Midbrain (tissue), 1 donor: ENCODE measurements around the gene PLEKHA6.

ENCODE experiments used
- DNase-seq: peaks from one replicate; lab custom pipeline; 2025; lab: John Stamatoyannopoulos, UW

Gene PLEKHA6

DNA sequence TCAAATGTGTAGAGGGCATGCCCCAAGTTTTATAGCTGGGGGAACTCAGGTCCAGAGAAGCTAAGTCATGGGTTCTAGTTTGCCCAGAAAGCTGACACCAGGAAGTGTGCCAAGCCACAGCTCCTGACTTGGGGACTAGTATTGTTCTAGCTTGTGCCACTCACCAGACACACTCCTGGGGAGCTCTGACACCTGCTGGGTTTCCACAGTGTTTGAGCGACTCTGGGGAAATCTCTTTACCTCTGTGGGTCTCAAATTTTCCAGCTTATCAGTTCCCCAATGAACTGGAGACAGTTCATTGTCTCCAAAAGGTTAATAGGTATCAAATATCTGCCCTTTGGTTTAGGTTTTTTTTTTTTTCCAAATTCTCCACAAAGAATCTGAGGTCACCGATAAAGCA, 167.7 kb downstream of the PLEKHA6 start:
- no peak for DNase-seq

DNA sequence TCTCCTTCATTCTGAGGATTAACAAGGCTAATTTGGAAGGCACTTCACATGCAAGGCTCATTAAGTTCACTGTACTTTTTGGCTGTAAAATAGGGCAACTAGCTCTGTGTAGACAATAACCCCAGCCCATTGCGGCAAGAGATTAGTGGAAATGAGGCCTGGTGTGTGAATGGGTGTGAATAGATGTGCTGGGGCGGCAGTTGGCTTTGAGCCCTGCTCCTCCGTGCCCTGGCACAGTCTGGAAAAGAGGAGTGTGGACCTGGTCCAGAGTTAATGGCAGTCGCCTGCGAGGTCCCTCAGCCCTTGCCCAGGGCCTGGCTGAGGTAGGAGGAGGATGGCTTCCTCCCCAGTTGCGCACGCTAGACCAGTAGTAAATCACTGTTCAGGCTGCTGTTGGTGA, 168.3 kb downstream of the PLEKHA6 start:
- DNase-seq: peak; percentile 66

DNA sequence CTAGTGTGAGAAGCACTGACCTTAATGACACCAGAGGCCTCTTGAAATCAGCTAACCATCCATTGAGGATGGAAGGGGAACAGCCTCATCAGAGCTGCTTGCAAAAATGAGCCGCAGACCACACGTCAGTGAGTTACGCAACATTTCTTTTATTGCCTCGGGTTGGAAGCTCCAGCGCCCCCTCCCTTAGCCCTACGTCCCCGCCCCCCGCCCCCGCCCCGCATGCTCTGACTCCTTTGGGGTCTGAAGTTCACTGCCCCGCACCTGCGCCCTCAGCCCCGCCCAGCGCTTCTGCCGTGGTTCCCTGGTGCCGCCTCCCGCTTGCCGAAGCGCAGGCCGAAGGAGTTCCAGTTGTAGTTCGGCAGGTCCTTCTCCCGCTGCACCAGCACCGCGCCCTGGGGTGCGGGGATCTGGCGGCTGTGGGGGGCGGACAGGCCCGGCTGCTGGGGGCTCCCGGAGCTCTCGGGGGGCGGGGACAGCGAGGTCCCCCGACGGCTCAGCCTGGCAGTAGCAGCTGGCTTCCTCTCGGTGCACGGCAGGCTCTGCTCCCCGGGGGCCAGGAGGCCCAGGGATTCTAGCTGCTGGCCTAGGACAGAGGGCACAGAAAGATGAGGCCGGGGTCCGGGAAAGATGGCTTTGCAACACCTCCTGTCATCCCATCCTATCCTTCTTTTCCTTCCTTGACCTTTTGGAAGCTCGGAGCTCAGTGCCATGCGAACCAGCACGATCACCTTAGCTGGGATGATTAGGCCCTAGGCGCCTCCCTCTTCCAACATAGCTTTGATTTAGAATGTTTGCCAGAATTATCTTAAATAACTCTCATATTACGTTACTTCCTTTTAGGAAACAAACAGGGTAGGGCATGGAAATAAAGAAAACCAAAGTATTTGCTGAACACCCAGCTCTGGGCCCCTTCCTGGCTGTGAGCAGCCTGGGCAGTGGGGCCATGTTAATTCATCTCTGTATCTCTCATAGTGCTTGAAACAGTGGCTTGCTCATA, 169.2 kb downstream of the PLEKHA6 start:
- no peak for DNase-seq

DNA sequence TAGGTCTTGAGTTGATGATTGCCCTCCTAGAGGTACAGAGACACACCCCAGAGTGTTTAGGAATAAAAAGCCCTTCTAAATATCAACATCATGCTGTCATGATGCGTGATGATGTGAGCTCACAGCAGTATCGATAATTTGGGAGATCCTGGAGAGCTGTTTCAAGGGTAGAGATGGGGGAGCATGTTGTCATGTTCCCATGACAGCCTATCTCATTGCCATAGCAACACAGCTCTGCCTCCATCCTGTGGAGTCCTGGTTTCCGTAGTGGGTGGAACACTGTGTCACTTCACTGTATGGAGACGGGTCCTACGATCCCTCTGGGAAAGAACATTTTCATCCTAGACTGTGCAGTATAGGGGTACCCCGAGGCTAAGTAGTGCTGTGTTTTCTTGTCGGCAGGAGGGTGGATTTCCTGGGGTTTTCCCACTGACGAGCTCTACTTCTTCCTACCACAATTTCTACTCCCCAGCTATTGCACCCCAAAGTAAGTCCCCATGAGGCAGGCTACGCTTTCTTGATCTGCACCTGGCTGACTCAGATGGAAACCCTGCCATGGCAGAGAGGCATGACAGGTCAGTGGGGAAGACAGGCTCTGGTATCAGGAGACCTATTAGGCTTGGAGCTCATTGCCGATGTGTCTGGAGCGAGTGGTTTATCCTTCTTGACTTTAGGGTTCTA, 170.6 kb downstream of the PLEKHA6 start:
- DNase-seq: no peak

DNA sequence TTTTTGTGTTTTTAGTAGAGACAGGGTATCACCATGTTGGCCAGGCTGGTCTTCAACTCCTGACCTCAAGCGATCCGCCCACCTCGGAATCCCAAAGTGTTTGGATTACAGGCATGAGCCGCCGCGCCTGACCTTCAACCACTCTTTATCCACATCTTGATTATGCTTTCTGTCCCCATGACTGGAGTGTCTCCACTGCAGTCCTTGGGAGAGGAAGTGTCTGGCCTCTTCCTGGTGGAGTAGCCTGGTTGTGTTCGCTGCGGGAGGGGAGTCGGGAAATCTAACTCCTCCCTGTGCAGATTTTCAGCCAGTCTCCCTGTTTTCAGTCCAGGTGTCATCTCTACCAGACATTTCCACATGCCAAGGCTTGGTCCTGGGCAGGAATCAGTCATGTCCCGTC, 173.1 kb downstream of the PLEKHA6 start:
- no peak for DNase-seq

DNA sequence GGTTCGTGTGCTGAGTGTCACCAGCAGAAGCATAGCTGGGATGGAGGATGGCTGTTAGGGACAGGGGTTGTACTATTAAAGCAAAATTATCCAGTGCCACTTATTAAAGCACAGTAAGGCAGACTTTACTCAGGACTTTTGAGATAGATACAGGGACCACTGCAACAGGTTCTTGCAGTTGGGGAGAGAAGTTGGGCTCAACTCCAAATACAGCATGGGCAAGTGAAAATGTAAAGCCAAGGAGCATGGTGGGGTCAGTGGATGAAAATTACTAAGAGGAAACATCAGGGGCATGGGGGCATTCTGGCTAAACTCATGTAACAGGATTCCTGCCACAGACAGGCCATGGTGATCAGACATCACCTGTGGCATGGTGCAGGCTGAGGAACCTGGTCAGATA, 178.6 kb downstream of the PLEKHA6 start:
- no peak for DNase-seq

DNA sequence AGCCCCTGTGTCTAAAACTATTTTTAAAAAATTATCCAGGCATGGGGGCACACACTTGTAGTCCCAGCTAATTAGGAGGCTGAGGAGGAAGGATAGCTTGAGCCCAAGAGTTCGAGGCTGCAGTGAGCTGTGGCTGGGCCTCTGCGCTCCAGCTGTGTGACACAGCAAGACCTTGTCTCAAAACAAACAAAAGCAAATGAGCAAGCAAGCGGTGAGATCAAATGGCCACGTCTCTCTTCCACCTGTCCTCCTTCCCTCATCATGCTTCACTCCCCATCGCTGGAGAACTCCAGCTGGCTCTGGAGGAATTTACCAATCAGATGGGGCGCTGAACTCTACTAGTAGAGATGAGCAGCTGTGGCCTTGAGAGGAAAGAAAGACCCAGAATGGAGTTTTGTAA, 179.6 kb downstream of the PLEKHA6 start:
- DNase-seq: no peak

DNA sequence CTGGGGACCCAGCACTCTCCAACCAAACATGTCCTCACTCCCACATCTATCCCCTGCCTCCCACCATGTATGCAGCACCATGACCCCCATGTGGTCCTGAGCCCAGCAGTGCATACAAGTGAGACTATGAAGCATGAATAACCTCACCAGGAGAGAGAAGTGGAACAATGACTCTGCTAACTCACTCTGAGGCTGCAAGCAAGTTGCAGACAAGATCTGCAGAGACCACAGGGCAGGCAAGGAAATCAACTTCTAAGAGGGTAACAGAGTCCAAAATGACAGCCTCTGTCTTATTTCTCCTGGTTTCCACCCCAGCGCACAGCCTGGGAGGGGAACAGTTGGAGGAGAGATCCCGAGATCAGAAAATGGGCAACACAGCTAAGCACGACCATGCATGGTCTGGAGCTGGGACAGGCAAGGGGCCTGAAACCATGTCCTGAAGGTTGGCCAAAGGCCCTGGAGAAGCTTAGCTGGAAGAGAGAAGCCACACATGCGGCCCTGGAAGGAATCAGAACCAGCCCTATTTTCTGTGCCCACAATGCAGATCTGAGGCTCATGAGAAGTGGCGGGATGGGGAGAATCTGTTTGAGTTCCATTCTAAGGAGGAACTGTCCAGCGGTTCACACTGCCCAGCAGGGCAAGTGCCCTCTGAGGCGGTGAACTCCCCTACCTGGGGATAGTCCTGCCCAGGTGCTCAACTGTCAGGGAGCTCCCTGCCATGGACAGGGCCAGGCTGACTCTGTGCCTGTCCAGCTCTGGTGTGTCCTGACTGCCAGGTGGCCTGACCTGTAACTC, 181.0 kb downstream of the PLEKHA6 start:
- no peak for DNase-seq

DNA sequence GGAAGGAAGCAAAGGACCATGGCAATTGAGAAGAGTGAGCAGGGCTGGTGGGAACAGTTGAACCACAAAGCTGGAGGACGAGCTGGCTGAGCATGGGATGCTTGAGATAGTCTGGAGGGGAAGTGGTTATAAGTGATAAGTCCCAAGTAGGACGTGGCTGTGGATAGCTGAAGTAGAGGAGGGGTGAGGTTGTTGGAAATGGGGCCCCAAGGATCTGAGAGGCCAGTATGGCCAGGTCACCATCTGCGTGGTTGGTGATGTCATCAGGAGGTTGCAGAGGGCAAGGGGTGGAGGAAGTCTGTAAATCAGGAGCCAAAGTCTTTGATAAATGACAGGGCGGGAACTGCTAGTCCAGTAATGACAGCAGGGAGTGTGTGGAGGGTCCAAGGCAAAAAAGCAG, 182.6 kb downstream of the PLEKHA6 start:
- DNase-seq: no peak

DNA sequence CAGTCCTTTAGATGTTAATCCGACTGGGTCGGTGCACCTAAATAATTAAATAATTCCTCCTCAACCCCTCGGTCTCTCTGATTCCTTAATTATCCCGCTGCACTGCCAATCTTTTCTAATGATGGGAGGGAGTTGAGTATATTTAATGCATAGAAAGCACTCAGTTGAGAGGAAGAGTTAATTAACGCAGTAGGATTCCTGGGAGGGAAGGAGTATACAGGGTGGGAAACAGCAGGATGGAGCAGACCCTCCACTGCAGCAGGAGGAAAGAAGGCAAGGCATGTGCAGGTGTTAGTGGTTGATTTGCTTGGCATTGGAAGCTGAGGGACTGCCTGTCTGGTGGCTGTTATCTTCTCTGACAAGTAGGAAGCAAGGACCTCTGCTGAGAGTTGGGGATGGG, 183.7 kb downstream of the PLEKHA6 start:
- DNase-seq: no peak

DNA sequence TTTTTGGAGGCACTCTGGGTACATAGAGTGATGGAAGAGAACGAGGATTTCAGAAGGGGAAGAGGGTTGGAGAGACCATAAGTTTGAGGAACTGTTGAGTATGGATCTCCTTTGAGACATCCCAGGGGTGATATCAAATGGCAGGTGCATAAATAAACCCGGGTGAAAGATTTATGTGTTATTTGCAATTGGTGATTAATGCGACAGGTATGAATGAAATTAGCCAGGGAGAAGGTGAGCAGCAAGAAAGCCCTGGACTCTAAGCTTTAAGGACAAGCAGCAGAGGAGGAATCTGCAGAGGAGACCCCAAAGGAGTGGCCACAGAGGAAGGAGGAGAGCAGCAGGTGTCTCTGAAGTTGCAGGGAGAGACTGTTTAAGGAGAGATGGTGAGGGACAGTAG, 184.8 kb downstream of the PLEKHA6 start:
- DNase-seq: no peak

DNA sequence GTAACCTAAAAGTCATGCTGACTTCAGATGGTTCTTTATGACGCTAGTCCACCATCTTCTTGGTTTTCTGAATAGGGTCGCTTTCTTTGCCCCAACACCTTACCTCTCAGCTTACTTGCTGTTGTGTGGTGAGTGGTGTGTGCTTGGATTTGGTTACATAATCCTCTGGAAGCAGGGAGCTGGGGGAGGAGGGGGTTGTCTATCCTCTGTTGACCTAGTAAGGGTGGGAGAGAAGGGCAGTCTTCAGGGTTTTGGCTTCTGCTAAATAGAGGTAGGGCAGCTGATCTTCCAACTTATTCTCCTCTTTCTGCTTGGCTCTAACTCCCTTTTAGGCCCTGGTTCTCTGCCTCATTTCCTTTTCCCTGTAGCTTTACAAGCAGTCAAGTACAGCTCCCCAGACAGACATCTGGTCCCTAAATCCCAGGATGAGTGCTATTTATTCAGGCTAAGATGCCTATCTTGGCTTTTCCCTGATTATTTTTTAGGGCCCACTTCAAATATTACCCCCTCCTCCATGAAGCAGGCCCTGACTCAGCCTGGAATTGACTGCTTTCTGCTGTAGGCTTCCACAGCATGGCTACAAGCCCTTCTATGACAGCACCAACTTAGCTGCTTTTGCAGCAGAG, 187.2 kb downstream of the PLEKHA6 start:
- DNase-seq: peak; percentile 57

DNA sequence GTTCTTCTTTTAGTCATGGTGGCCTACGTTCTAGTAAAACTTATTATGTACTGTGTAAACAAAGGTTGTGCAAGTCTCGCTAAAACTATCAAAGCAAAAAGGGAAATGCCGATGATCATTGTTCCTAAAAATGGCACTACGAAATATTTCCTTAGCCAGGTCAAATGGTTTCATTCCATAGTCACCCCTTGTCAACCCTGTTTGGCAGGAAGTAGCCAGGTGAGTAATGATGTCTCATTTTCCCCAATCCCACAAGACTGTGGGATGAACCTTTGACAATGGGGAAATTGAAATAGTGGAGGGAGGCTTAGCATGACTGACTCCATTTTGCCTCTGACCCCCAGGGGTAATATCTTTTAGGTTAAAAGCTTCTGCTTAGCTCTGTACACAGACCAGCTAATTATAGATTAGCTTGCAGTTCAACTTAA, 188.0 kb downstream of the PLEKHA6 start:
- no peak for DNase-seq

DNA sequence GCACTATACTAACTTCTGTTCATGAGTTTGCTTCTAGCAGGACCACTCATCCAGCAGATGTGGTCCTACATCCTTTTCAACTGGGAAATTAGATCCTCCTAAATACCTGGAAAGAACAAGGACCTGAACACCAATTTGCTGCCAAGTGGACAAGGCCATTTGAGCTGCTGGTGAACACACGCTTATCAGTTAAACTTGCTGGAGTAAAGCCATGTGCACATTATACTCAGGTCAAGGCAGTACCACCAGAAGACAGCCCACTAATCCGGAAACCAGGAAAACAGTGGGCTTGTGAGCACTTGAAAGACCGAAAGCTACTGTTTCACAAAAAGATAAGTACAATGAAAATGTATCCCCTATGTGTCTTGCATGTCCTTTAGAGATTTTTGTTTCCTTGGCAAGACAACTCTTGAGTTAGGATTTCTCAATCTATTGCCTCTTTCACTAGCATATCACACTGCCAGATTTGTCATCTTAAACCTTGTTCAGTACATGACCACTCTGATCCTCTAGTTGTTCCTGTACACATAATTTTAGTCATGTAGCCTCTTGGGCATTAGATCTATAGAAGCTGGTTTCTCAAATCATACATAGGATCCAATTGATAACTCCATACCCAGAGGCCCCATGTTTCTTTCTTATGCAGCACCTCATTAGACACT, 189.1 kb downstream of the PLEKHA6 start:
- DNase-seq: no peak

DNA sequence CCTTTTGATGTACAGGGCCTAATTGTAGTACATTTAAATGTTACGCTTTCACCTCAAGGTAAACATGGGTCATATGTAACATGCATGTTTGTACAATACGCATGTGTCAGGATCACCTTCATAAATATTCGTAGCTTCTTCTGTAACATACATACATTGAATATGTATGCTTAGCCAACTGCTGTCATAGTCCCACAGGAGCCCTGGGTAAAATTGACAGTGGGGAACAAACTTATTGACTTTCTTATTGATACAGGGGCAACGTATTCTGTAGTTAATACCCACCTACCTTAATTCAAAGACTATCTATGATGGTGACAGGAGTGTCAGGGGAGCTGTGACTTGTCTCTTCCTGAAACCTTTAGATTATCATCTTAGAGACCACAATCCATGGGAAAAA, 189.9 kb downstream of the PLEKHA6 start:
- no peak for DNase-seq
